Diencephalon (tissue), 1 donor: ENCODE results near the gene SPPL3. TPM values are rescaled to one million over a fixed set of nuclear protein-coding genes. Genes with fewer than 3 reads are reported as not detected.

ENCODE experiments used
- total RNA-seq: library from RNA; depleted of rRNA; stranded (reverse); fragments of >200 nt; gene quantifications from one replicate; pipeline ENCODE4 v1.2.3, GENCODE V29; 2014

SPPL3 gene, protein sequence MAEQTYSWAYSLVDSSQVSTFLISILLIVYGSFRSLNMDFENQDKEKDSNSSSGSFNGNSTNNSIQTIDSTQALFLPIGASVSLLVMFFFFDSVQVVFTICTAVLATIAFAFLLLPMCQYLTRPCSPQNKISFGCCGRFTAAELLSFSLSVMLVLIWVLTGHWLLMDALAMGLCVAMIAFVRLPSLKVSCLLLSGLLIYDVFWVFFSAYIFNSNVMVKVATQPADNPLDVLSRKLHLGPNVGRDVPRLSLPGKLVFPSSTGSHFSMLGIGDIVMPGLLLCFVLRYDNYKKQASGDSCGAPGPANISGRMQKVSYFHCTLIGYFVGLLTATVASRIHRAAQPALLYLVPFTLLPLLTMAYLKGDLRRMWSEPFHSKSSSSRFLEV
- 69.9 TPM for total RNA-seq

DNA sequence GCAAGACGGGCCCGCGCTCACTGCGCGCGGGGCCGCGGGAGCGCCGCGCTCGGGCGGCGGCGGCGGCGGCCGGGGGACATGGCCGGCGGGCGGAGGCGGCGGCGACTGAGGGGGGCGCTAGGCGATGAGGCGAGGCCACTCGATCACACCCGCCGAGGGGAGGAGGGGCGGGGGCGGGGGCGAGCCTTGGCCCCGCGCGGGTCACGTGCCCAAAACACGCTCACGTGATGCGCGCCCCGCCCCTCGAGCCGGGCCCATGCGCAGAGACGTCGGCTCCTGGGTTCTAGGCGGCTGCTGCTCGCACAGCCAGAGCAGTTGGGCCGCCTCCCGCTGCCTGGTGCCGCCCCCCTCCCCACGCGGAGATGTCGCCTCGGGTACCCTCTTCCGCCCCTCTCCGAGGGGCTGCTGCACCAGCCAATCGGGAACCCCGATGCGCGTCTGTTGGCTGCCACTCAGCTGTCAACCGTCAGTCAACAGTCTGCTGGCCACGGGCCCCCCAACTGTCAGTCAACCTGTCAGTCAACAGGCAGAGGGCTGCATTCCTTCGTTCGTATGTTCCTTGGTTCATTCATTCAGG lies at the start of gene SPPL3:
Gene SPPL3 (minus strand): TSS at position 162 of the 577 bp plus-strand sequence. CDS start 491 bp downstream, outside the sequence.

DNA sequence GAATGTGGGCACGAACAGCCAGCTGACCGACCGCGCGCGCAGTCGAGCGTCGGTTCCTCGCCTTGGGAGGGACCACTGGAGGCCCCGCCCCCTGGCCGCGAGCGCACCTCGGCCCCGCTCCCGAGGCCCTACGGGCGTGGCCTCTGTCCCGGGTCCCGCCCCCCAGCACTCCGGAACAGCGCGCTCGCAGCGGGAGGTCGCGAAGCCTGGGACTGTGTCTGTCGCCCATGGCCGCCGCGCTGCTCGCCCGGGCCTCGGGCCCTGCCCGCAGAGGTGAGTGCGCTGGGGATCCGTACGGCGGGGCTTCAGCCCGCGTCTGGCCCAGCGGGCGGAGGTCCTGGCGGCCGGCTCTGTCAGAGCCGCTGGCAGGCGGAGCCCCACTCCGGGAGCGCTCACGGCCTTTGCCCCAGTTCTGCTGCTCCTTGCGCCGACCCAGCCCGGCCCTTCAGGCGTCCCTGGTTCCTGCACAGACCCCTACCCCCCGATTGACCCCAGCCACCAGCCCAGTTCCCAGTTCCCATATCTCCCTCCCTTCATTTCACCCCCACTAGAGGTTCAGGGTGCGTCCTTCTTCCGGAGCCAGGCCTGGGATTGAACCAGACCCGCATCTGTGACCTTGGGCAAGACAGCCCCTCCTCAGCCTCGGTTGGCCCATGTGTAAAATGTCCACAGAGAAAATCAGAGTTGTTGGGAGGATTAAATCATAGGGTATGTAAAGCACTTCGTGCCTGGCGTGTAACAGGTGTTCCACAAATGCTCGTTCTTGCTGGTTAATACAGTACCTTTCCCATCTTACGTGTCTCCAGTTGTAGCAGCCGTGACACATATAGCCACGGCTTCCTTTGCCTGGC lies 178.3 kb downstream of the SPPL3 start, which contains the start of gene ACADS:
Gene ACADS (plus strand): TSS at position 168 of the 851 bp plus-strand sequence. CDS start 60 bp downstream, at position 228.

Other genes starting within 250 kb of the SPPL3 start
- gene MLEC, start 217.2 kb downstream of the SPPL3 start, total RNA-seq = 66.0 TPM
- 28.4 TPM for gene UNC119B, start 193.9 kb downstream of the SPPL3 start, total RNA-seq
- 5.8 TPM for gene ACADS, start 178.5 kb downstream of the SPPL3 start, total RNA-seq
- not detected for gene HNF1A, start 74.2 kb upstream of the SPPL3 start, total RNA-seq
- gene C12orf43, start 112.1 kb upstream of the SPPL3 start, total RNA-seq = 19.8 TPM
- gene OASL, start 134.9 kb upstream of the SPPL3 start, total RNA-seq = 0.46 TPM
- gene P2RX7, start 228.5 kb upstream of the SPPL3 start, total RNA-seq = 5.1 TPM